Neural progenitor cell (in vitro differentiated cells): Measurements from ENCODE around the gene DGKD.

ENCODE experiments used
- EZH2 ChIP-seq: fragments of 200-600 bp; sonication (generic); IDR thresholded peaks from 2 replicates; pipeline ENCODE4 v1.6.1; 2017; ENCODE audit warnings: antibody characterized with exemption, mild to moderate bottlenecking, moderate library complexity
- EZH2phosphoT487 ChIP-seq: fragments of 200-600 bp; sonication (generic); IDR thresholded peaks from 2 replicates; pipeline ENCODE4 v1.6.1; 2017; ENCODE audit warnings: antibody characterized with exemption
- TF ChIP-seq, protein P1 (sequence below): fragments of 200-600 bp; sonication (generic); IDR thresholded peaks from 2 replicates; pipeline ENCODE4 v1.5.1; 2017; ENCODE audit warnings: antibody characterized with exemption, mild to moderate bottlenecking

DNA sequence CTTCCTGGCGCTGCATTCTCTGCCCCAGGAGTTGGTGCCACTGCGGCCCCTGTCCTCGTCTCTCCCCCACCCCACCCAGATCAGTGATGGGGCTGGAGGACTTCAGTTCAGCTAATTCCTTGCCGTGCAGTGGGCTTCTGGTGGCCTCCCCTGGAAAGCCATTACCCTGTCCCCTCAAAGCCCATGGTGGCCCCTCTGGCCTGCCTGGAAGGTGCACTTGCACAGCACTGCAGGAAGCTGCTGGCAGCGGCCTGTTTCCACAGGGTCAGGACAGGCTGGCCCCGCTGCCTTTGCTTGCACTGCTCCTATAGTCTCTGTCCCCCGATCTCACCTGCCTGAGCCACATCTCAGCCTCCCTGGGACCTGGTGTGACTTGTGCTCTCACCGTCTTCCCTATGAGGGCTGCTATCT lies 107.2 kb downstream of the DGKD start:
- TF ChIP-seq, protein P1, sequence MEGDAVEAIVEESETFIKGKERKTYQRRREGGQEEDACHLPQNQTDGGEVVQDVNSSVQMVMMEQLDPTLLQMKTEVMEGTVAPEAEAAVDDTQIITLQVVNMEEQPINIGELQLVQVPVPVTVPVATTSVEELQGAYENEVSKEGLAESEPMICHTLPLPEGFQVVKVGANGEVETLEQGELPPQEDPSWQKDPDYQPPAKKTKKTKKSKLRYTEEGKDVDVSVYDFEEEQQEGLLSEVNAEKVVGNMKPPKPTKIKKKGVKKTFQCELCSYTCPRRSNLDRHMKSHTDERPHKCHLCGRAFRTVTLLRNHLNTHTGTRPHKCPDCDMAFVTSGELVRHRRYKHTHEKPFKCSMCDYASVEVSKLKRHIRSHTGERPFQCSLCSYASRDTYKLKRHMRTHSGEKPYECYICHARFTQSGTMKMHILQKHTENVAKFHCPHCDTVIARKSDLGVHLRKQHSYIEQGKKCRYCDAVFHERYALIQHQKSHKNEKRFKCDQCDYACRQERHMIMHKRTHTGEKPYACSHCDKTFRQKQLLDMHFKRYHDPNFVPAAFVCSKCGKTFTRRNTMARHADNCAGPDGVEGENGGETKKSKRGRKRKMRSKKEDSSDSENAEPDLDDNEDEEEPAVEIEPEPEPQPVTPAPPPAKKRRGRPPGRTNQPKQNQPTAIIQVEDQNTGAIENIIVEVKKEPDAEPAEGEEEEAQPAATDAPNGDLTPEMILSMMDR: no peak
- TF ChIP-seq EZH2phosphoT487: no peak
- no peak for TF ChIP-seq EZH2
